OCI-M1 (cell line): ENCODE measurements around the gene AP4E1.
A peak's percentile ranks its signal among the peaks of the same experiment; 100 is the strongest.

Experiments
- DNase-seq: peaks from one replicate; lab custom pipeline; 2025; lab: John Stamatoyannopoulos, UW

Gene AP4E1

DNA sequence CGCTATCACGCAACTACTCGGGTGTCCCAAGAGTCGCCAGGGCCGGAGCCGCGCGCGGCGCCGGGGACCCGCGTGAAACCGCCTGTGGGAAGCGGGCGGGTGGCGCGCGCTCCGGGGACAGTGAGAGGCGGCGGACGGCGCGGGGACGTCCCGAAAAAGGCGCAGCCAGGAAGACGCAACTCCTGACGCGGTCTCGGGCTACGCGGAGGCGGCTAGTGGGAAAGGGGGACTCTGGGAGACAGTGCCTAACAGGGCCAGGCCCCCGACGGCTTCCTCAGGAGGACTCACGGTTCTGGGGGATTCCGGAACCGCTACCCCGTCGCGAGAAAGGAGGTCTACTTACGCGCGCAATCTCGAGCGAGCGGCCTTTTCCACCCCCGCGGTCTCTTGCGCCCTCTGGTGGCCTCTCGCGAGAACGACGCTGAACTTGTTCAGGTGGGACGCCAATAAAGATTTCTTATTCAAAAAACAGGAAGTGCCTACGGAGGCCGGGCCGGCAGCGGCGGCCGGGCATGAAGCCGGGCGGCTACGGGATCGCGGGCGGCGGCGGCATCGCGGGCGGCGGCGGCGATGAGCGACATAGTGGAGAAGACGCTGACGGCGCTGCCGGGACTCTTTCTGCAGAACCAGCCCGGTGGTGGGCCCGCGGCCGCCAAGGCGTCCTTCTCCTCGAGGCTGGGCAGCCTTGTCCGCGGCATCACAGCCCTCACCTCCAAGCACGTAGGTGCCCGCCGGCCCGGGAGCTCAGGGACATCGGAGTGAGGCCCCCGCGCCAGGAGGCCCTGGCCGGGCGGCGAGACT lies at the start of gene AP4E1:
Gene AP4E1, plus strand, starts transcription at position 475 of the 801 bp plus-strand sequence. Its CDS starts 96 bp downstream, at position 571.
- DNase-seq: peak; percentile 96

DNA sequence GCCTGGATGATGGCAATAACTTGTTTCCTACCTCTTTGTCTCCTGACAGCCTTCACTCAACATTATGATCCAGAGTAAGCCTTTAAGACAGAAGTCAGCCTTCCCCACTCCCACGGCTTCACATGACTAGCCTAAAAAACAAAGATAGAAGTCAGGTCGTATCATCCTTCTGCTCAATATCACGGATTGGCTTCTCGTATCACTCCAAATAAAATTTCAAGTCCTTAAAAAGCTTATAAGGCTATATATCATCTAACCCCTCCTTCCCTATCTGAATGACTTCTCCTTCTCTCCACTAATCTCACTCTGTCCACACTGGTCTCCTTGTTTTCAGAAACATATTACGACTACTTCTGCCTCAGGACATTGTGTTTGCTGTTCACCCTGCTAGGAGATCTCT lies 47.7 kb upstream of the AP4E1 start:
- DNase-seq: no peak

DNA sequence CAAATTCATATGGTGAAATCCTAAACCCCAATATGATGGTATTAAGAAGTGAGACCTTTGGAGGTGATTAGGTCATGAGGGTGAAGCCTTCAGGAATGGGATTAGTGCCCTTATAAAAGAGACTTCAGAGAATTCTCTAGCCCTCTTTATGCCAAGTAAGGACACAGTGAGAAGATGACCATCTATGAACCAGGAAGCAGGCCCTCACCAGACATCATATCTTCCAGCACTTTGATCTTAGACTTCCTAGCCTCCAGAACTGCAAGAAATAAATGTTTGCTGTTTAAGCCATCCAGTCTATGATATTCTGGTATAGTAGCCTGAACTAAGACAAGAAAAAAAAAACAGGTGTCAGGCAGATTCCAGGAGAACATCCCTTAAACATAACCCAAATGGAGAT lies 45.9 kb upstream of the AP4E1 start:
- no peak for DNase-seq

DNA sequence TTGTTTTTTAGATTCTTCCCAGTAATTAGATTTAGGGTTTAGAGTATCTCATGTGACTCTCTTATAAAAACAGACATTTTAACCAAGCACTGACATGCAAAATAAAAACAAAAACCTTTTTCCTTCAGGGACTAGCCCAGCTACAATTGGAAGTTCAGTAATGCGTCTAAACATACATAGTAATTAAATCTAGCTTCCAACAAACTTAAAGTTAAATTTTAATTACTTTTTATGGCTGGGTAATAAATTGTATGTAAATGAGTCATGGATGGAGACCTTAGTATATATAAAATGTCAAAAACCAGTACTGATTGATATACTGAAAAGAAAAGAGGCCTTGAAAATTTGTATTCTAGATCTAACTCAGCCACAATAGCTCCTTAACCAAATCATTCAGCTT lies 43.6 kb upstream of the AP4E1 start:
- no peak for DNase-seq

DNA sequence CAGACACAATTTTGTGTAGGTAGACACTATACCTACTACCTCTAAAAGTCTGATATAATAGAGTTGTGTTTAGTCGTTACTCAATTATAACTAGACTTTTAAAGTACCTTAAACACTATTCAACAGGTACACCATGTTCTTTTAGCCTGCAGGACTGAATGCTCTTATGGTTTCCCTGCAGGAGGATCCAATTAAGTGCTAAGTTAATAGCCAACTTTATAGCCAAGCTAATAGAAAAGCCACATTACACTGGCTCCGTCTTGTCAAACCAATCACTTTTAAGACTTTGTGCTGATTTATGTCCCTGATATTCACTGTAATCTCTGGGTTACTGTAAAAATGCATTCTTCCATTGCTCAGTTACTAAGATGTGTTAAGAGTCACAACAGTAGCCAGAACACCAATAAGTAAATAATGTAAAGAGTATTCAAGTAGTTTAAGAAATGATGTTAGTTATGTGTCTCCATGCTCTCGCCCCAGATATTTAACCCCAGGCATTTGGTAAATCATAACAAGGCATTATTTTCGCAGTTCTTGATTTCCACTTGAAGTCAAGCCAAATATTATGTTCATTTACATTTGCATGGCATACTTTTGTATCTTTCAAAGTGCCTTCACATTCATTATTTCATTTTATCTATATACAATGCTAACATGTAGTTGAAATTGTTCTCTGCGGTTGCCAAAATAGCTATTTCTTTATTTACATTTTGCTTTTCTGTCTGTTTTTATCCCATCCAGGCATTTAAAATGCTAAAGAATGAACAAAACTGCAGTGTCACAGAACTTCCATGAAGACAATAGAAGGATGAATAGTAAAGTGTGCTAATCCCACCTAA lies 42.7 kb upstream of the AP4E1 start:
- no peak for DNase-seq

DNA sequence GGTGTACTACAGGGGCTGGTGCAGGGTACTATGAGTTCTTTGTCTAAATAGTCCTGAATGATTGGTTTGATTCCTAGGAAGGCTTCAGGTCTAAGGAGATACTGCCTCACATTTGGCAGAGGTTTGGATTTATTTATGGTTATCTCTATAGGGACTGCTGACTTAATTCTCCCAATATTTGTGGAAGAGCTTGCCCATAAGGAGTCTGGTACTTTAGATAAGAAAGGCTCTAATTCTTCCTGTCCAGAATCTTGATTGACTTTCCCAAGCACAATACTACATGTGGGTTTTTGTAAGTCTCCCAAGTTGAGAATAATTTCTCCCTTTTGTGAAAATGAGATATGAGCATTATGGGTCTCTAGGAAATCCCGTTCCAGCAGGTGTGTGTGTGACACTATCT lies 36.7 kb upstream of the AP4E1 start:
- peak; percentile 33 for DNase-seq

DNA sequence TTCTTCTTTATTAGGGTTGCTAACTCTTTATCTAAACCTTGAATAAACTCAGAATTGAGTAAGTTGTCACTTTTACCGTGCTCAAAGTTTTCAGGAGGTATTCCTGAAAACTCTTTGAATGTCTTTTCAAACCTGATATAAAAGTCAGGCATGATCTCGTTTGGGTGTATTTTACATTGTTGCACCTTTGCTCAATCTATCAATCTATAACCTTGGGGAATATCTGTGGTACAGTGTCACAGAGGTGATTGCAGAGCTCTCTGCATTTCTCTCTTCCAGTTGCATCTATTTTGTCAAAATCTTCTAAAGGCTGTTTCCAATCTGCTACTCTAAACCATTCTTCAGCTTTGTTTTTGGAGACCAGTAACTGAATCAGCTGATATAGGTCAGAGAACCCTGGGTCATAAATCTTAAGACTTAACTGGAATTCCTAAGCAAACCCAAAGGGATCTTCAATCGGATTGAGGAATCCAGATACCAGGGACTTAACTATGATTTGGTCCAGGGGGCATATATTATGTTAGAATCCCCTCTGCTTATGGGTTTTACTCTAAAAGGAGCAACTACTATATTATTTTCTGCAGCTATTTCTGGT lies 35.6 kb upstream of the AP4E1 start:
- no peak for DNase-seq

DNA sequence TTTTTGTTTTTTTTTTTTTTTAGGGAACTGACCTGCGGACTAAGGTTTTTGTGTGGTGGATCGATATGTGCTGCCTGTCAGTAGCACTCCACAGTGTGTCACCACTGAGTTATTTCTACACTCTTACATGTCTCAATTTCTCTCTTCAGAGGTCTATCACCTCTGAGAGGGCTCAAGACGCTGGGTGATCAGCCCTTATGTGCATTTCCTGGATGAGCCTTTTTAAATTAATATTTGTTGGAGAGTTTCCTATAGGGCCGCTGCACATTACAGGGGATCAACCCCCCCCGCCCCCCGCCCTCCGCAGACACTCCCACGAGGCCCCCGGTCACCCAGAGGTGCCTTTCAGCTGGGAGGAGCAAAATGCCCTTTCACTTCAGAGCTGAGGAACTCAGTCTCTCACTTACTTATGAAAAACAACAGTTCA lies 34.5 kb upstream of the AP4E1 start:
- DNase-seq: peak; percentile 76

DNA sequence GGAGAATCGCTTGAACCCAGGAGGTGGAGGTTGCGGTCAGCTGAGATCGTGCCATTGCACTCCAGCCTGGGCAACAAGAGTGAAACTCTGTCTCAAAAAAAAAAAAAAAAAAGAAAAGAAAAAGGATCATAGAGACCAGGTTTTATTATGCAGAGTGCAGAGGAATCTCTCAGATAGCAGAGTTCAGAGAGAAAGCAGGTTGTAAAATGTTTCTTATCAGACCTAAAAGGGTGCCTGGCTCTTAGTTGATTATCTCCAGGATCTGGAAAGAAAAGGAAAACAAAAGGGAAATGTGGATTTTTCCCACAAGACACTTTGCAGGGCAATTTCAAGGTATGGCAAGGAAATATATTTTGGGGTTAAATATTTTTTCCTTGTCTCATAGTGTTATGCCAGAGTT lies 33.2 kb upstream of the AP4E1 start:
- peak; percentile 8 for DNase-seq

DNA sequence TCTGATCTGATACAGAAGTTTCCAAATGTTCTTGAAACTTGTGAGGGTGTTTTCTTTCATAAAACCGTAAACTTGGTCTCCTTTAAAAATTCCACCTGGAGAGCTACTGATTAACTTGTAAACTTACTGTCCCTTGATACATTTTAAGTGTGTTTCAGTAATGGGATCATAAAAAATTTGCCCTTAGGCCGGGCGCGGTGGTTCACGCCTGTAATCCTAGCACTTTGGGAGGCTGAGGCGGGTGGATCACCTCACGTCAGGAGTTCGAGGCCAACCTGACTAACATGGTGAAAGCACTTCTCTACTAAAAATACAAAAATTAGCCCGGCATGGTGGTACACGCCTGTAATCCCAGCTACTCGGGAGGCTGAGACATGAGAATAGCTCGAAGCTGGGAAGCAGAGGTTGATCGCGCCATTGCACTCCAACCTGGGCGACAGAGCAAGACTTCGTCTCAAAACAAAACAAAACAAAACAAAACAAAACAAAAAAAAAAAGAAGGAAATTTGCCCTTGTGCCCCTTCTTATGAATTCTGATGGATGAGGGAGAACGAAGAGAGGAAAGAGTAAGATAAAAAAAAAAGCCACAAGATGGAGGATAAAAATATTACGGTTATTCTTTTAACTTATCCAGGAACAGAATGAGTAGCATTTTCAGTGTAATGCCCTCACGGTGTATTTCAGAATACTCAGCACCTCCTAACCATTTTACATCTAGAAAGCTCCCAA lies 32.1 kb upstream of the AP4E1 start:
- no peak for DNase-seq

DNA sequence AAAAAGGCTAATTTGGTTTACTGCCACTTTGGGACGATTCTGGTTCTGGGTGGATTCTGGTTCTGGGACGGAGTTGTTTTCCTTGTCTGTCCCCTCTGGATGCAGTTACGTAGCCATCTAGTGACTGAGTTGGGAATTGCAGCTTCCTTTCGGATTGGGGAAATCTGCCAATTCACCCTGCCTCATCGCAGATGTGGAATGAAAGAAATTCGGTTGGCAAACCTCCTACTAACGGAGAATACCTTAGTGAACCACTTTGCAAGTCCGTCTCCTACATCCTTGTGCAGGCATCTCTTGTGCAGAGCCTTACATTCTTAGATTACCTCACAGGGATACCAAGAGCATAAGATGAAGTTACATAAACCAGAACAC lies 31.5 kb upstream of the AP4E1 start:
- DNase-seq: peak; percentile 96

DNA sequence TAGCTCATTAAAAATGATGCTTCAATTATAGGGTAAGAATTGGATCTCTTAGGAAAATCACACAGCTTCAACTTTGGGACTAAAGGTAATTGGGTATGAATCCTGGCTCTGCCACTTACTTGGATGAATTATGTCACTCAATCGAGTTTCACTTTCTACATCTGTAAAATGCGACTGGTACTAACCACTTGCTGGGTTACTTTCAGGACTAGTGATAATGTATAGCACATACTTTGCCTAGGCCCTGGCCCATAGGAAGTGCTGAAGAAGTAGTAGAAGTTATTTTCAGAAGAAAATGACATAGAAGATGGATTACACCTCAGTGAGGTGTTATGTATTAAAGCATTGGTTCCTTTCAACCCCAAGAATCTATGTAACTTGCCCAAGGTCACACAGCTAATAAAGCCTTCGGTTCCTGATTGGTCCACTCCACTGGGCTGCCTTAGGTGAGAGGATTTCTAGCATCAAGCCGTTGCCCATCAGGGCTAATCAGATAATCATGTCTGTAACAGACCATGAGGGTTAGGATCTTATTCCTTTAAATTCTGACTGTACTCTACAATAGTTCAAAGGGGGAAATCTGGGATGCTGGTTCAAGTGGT lies 29.4 kb upstream of the AP4E1 start:
- DNase-seq: peak; percentile 60

DNA sequence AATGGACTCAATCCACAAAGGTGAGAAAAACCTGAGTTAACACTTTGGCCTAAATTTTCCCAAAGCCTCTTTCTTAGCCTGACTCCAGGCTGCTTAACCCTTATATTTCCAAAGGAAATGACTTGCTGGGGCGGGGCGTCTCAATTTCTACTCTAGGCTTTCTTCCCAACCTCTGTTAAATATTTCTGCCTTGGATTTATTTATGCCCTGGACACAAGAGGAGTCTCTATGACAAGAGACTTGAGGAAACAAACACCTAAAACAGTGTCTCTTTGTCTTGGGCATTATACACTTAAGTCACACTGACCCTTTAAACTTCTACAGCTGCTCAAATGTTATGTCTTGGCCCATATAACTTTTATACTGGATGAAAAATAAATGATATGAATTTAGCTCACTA lies 28.3 kb upstream of the AP4E1 start:
- DNase-seq: no peak

DNA sequence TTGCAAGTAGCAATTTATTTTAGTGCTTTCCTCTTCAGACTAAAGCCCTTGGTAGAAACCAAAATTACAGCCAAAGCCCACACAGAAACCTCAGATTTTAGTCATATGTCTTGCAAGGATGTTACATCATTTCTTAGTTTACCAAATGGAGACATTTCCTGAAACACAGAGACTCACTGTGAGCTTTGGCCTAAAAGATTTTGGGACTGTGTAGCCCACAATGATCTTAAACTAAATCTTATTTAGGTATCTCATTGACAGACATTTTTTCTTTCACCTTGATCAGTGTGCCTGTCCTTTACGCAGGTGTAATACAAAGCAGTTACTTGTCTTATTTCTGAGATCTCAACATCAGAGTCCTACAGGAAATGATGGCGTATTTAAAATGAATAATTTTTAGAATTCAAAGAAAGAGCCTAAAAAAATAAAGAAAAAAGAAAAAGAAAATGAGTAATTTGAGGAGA lies 27.8 kb upstream of the AP4E1 start:
- peak; percentile 92 for DNase-seq

DNA sequence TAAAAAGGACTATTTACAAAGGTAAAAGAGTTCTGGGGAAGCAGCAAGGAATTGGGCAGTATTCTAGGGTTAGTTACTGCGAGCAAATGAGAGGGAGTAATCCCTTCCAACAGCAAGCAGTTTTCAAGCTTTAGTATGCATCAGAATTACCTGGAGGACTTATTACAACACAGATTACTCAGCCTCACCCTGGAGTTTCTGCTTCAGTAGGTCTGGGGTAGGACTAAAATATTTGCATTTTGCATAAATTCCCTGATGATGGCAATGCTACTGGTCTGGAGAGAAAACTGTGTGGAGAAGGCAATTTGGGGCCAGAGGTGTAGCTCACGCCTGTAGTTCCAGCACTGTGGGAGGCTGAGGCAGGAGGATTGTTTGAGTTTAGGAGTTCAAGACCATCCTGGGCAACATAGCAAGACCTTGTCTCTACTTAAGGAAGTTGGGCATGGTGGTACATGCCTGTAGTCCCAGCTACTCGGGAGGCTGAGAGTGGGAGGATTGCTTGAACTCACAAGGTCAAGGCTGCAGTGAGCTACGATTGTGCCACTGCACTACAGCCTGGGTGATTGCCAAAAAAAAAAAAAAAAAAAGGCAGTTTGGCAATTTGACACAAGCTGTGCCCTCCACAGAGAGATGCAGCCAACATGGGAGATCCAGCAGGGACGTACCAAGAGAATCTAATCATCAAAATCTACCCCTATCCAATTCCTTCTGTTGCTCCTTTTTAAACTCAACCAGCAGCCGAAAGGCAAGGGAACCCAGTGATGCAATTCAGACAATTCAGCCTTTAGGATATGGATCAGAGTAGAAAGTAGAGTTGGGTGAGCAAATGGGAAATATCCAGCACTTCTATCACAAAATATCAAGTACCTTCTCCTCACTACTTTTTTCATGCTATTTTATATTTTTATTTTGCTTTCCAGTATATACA lies 27.1 kb upstream of the AP4E1 start:
- peak; percentile 56 for DNase-seq

DNA sequence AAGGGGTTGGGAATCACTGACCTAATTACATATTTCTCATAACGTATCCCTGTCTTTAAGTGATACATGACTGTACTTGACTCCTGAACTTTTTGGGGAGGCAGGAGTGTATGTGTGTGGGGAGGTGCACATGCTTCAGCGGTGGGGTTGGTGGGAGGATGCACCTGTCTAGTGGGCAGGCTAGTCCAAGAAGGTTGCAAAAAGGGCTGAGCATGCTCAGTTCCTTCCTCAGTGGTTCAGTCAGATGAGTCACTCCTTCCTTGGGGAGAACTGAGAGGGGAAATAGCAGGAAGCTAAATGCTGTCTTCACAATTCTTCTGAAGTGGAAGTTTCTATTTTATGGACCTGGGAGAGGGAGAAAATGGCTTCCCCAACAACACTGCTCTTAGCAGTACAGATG lies 24.6 kb upstream of the AP4E1 start:
- DNase-seq: peak; percentile 61

DNA sequence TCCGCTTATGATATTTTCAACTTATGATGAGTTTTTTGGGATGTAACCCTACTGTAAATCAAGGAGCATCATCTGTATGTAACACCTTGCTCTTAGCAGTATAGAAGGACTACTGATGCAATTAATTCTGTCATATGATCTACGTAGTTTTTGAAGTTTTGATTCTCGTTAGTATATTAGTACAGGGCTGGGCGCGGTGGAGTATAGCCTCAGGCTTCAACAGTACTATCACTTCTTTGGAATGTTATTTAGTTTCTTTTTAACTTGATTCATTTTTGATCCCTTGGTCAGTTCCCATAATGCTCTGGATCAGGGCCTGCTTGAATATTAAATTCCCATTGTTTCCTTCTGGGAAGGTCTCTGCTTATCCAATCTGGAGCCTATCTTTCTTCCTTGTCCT lies 23.9 kb upstream of the AP4E1 start:
- DNase-seq: no peak

DNA sequence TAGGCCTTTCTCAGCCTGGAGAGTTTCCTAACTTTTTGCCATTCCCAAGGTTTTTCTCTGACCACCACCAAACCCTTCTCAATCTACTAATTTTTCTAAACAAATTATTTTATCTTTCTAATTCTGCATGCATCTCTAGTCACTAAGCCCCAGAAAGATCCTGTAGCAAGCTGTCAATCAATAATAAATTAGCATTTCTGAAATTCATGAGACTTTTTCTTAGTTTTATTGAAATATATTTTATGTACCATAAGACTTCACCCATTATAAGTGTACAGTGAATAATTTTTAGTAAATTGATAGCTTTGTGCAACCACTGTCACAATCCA lies 22.4 kb upstream of the AP4E1 start:
- no peak for DNase-seq

DNA sequence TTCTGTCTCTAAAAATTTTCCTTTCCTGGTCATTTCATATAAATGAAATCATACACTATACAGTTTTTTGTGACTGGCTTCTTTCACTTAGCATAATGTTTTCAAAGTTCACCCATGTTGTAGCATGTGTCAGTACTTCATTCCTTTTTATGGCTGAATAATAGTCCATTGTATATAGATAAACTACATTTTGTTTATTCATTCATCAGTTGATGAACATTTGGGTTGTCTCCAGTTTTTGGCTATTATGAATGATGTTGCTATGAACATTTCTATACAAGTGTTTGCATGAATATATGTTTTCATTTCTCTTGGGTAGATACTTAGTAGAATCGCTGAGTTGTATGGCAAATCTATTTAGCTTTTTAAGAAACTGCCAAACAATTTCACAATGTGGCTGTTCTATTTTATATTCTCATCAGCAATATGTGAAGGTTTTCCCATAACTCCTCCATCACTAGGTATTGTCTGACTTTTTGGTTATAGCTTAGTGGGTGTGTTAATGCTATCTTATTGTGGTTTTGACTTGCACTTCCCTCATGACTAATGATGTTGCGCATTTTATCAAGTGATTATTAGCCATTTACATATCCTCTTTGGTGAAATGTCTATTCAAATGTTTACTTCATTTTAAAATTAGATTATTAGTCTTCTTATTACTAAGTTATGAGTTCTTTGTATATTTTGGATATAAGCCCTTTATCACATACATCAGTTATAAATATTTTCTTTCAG lies 21.7 kb upstream of the AP4E1 start:
- DNase-seq: no peak

DNA sequence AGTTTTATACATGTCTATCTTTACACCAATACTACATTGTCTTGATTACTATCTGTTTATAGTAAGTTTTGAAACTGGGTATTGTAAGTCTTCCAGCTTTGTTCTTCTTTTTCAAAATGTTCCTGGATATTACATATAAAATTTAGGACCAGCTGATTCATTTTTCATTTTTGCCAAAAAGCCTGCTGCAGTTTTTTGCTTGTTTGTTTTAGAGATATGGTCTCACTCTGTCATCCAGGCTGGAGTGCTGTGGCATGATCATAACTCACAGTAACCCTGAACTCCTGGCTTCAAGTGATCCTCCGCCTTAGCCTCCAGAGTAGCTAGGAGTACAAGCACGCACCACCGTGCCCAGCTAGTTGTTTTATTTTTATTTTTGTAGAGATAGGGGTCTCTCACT lies 20.4 kb upstream of the AP4E1 start:
- DNase-seq: no peak
